WTC11 (cell line): ENCODE data around the gene GRK7. TPM values are rescaled to one million over a fixed set of nuclear protein-coding genes. Genes with fewer than 3 reads are reported as not detected.
A peak's percentile ranks its signal among the peaks of the same experiment; 100 is the strongest.

ENCODE experiments used
- ATAC-seq: fragments of 200-7000 bp; cut with Tn5 transposase; 2 replicates; pipeline ENCODE4 v1.10.0; 2021; ENCODE audit warnings: mild to moderate bottlenecking, moderate library complexity
- CTCF ChIA-PET: fragments of 300-600 bp; sonication (Branson Sonifier 250); formaldehyde crosslinking; loops from one replicate; lab custom pipeline; 2021; ENCODE audit warnings: antibody characterized with exemption; lab: Charles Lee
- POLR2A ChIA-PET: fragments of 350-600 bp; sonication (Branson Sonifier 250); formaldehyde crosslinking; loops from one replicate; lab custom pipeline; 2021; ENCODE audit warnings: antibody characterized with exemption; lab: Charles Lee
- DNase-seq: peaks from one replicate; pipeline ENCODE4 v3.0.0; 2021; ENCODE audit warnings: low spot score
- H3K27ac Mint-ChIP-seq: 2 replicates; pipeline ENCODE4 v1.8.0; 2021; ENCODE audit warnings: mixed read lengths
- H3K27me3 Mint-ChIP-seq: 2 replicates; pipeline ENCODE4 v1.8.0; 2021; ENCODE audit warnings: low read depth, mild to moderate bottlenecking, moderate library complexity, mixed read lengths
- H3K36me3 Mint-ChIP-seq: 2 replicates; pipeline ENCODE4 v1.8.0; 2021; ENCODE audit warnings: mixed read lengths
- H3K4me1 Mint-ChIP-seq: 2 replicates; pipeline ENCODE4 v1.8.0; 2022; ENCODE audit warnings: mixed read lengths
- H3K4me3 Mint-ChIP-seq: 2 replicates; pipeline ENCODE4 v1.8.0; 2021; ENCODE audit warnings: mild to moderate bottlenecking, moderate library complexity, mixed read lengths
- H3K9me3 Mint-ChIP-seq: 2 replicates; pipeline ENCODE4 v1.8.0; 2021; ENCODE audit warnings: mixed read lengths
- CREM ChIP-seq: sonication (generic); formaldehyde crosslinking; IDR thresholded peaks from 2 replicates; pipeline ENCODE4 v1.8.1; 2022; ENCODE audit warnings: mild to moderate bottlenecking, missing genetic modification reagents, moderate library complexity
- ETV6 ChIP-seq: sonication (generic); formaldehyde crosslinking; IDR thresholded peaks from 2 replicates; pipeline ENCODE4 v1.8.1; 2022; ENCODE audit warnings: mild to moderate bottlenecking, missing genetic modification reagents
- FOXK1 ChIP-seq: sonication (generic); formaldehyde crosslinking; IDR thresholded peaks from 2 replicates; pipeline ENCODE4 v1.8.0; 2022; ENCODE audit warnings: mild to moderate bottlenecking, moderate library complexity, missing genetic modification reagents
- FOXP1 ChIP-seq: sonication (generic); formaldehyde crosslinking; IDR thresholded peaks from 2 replicates; pipeline ENCODE4 v1.8.0; 2022; ENCODE audit warnings: missing genetic modification reagents, mild to moderate bottlenecking, moderate library complexity, borderline replicate concordance
- SMAD4 ChIP-seq: sonication (generic); formaldehyde crosslinking; IDR thresholded peaks from 2 replicates; pipeline ENCODE4 v1.8.0; 2022; ENCODE audit warnings: mild to moderate bottlenecking, missing genetic modification reagents
- SP1 ChIP-seq: sonication (generic); formaldehyde crosslinking; conservative IDR thresholded peaks from 2 replicates; pipeline ENCODE4 v1.8.1; 2022; ENCODE audit warnings: missing genetic modification reagents
- TP53 ChIP-seq: sonication (generic); formaldehyde crosslinking; IDR thresholded peaks from 2 replicates; pipeline ENCODE4 v1.8.1; 2023; ENCODE audit warnings: mild to moderate bottlenecking, missing genetic modification reagents
- ZNF121 ChIP-seq: sonication (generic); formaldehyde crosslinking; IDR thresholded peaks from 2 replicates; pipeline ENCODE4 v1.8.0; 2023; ENCODE audit warnings: missing genetic modification reagents
- ZNF138 ChIP-seq: sonication (generic); formaldehyde crosslinking; conservative IDR thresholded peaks from 2 replicates; pipeline ENCODE4 v1.8.1; 2022; ENCODE audit warnings: mild to moderate bottlenecking, moderate library complexity, missing genetic modification reagents
- ZNF232 ChIP-seq: sonication (generic); formaldehyde crosslinking; IDR thresholded peaks from 2 replicates; pipeline ENCODE4 v1.8.0; 2022; ENCODE audit warnings: mild to moderate bottlenecking, missing genetic modification reagents
- ZNF263 ChIP-seq: sonication (generic); formaldehyde crosslinking; IDR thresholded peaks from 2 replicates; pipeline ENCODE4 v1.8.1; 2022; ENCODE audit warnings: low read depth, mild to moderate bottlenecking, moderate library complexity, missing genetic modification reagents
- ZNF671 ChIP-seq: fragments of 250-450 bp; sonication (Bioruptor Pico); IDR thresholded peaks from 2 replicates; pipeline ENCODE4 v1.8.0; 2021; ENCODE audit warnings: mild to moderate bottlenecking
- total RNA-seq: library from RNA; stranded (reverse); gene quantifications from 3 replicates; pipeline ENCODE4 v1.2.3, GENCODE V29; 2021
- TF ChIP-seq, protein P1 (sequence below): sonication (generic); formaldehyde crosslinking; IDR thresholded peaks from 2 replicates; pipeline ENCODE4 v1.8.1; 2023; ENCODE audit warnings: mild to moderate bottlenecking, missing genetic modification reagents, borderline replicate concordance
- TF ChIP-seq, protein P2 (sequence below): sonication (generic); formaldehyde crosslinking; IDR thresholded peaks from 2 replicates; pipeline ENCODE4 v1.8.1; 2022; ENCODE audit warnings: mild to moderate bottlenecking, moderate library complexity, missing genetic modification reagents
- TF ChIP-seq, protein P3 (sequence below): sonication (generic); formaldehyde crosslinking; IDR thresholded peaks from 2 replicates; pipeline ENCODE4 v1.8.0; 2022; ENCODE audit warnings: mild to moderate bottlenecking, missing genetic modification reagents
- TF ChIP-seq, protein P4 (sequence below): sonication (generic); formaldehyde crosslinking; IDR thresholded peaks from 2 replicates; pipeline ENCODE4 v1.8.1; 2023; ENCODE audit warnings: mild to moderate bottlenecking, missing genetic modification reagents, moderate library complexity
- TF ChIP-seq, protein P5 (sequence below): sonication (generic); formaldehyde crosslinking; IDR thresholded peaks from 2 replicates; pipeline ENCODE4 v1.8.0; 2022; ENCODE audit warnings: mild to moderate bottlenecking, missing genetic modification reagents
- TF ChIP-seq, protein P6 (sequence below): sonication (generic); formaldehyde crosslinking; IDR thresholded peaks from 2 replicates; pipeline ENCODE4 v1.8.0; 2022; ENCODE audit warnings: mild to moderate bottlenecking, missing genetic modification reagents
- TF ChIP-seq, protein P7 (sequence below): sonication (generic); formaldehyde crosslinking; IDR thresholded peaks from 2 replicates; pipeline ENCODE4 v1.8.0; 2023; ENCODE audit warnings: missing genetic modification reagents, mild to moderate bottlenecking, borderline replicate concordance

GRK7 gene
- total RNA-seq, 1 experiment from 2014 or later = not detected

DNA sequence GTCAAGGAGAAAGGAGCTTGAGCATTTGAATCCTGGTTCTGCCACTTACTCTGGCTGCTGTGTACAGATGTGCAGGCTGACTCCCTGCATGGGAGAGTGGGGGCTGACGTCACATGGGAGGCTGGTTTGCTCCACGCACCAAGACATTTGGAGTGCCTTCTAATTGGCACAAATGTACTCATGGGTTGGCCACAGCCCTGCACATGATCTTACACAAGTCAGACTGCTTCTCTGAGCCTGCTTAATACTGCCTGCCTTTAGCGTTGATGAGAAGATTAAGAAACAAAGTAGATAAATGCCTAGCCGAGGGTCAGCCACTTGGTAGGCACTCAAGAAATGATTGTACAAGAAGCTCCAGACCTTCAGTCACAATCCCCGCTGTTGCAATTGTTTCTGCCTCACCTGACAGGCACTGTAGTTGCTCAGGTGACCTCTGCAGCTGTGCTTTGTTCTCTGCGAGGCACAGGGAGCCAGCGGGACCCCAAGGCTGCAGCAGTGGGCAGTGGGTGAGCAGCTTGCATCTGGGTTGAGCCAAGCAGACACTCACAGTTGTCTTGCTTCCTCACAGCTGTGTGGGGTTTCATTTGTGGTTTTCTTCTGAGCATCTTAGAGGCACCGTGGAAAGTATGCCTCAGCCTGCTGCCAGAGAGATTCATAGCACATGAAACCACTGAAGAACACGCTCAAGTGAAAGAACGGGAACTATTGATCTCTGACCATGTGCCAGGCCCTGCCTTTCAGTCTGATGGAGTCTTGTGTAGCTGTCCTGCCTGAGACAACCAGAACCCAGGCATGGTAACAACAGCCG is 33.1 kb downstream of the GRK7 start:
- Mint-ChIP-seq H3K9me3 (peaks cover 9% of the 10 kb centered on the region), H3K36me3 (peaks cover 3% of the 10 kb centered on the region), H3K27ac (peak overlapping the region; percentile 14; the same call in 1 of the 2 replicates), H3K4me1 (peaks cover 29% of the 10 kb centered on the region), H3K4me3 (no peak overlapping the region; the same call in 1 of the 2 replicates), H3K27me3 (peaks cover 33% of the 10 kb centered on the region)
- ChIA-PET CTCF (interaction anchor here (0.7 to 2.4 kb wide), 7 partner anchors 14 to 336 kb away, joined by 3 to 16 read pairs (median 5); no protein-coding TSS in a partner anchor), POLR2A (interaction anchor here (1.2 kb wide), 1 partner anchor 79 kb away, joined by 3 read pairs; no protein-coding TSS in a partner anchor)
- no peak for TF ChIP-seq SP1 (CRISPR knock-in tag)
- TF ChIP-seq, protein P1, sequence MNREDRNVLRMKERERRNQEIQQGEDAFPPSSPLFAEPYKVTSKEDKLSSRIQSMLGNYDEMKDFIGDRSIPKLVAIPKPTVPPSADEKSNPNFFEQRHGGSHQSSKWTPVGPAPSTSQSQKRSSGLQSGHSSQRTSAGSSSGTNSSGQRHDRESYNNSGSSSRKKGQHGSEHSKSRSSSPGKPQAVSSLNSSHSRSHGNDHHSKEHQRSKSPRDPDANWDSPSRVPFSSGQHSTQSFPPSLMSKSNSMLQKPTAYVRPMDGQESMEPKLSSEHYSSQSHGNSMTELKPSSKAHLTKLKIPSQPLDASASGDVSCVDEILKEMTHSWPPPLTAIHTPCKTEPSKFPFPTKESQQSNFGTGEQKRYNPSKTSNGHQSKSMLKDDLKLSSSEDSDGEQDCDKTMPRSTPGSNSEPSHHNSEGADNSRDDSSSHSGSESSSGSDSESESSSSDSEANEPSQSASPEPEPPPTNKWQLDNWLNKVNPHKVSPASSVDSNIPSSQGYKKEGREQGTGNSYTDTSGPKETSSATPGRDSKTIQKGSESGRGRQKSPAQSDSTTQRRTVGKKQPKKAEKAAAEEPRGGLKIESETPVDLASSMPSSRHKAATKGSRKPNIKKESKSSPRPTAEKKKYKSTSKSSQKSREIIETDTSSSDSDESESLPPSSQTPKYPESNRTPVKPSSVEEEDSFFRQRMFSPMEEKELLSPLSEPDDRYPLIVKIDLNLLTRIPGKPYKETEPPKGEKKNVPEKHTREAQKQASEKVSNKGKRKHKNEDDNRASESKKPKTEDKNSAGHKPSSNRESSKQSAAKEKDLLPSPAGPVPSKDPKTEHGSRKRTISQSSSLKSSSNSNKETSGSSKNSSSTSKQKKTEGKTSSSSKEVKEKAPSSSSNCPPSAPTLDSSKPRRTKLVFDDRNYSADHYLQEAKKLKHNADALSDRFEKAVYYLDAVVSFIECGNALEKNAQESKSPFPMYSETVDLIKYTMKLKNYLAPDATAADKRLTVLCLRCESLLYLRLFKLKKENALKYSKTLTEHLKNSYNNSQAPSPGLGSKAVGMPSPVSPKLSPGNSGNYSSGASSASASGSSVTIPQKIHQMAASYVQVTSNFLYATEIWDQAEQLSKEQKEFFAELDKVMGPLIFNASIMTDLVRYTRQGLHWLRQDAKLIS (CRISPR knock-in tag) = no peak
- TF ChIP-seq, protein P2, sequence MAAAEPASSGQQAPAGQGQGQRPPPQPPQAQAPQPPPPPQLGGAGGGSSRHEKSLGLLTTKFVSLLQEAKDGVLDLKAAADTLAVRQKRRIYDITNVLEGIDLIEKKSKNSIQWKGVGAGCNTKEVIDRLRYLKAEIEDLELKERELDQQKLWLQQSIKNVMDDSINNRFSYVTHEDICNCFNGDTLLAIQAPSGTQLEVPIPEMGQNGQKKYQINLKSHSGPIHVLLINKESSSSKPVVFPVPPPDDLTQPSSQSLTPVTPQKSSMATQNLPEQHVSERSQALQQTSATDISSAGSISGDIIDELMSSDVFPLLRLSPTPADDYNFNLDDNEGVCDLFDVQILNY (CRISPR knock-in tag) = no peak
- no peak for TF ChIP-seq ZNF138
- no peak for TF ChIP-seq FOXK1
- TF ChIP-seq, protein P3, sequence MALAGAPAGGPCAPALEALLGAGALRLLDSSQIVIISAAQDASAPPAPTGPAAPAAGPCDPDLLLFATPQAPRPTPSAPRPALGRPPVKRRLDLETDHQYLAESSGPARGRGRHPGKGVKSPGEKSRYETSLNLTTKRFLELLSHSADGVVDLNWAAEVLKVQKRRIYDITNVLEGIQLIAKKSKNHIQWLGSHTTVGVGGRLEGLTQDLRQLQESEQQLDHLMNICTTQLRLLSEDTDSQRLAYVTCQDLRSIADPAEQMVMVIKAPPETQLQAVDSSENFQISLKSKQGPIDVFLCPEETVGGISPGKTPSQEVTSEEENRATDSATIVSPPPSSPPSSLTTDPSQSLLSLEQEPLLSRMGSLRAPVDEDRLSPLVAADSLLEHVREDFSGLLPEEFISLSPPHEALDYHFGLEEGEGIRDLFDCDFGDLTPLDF = no peak
- TF ChIP-seq SMAD4 = no peak
- no peak for TF ChIP-seq ZNF263 (CRISPR knock-in tag)
- TF ChIP-seq, protein P4, sequence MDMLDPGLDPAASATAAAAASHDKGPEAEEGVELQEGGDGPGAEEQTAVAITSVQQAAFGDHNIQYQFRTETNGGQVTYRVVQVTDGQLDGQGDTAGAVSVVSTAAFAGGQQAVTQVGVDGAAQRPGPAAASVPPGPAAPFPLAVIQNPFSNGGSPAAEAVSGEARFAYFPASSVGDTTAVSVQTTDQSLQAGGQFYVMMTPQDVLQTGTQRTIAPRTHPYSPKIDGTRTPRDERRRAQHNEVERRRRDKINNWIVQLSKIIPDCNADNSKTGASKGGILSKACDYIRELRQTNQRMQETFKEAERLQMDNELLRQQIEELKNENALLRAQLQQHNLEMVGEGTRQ (CRISPR knock-in tag) = peak; percentile 42; the same call in 1 of the 2 replicates
- TF ChIP-seq TP53 (CRISPR knock-in tag) = no peak
- peak; percentile 91 for TF ChIP-seq ZNF121 (CRISPR knock-in tag)
- TF ChIP-seq, protein P5, sequence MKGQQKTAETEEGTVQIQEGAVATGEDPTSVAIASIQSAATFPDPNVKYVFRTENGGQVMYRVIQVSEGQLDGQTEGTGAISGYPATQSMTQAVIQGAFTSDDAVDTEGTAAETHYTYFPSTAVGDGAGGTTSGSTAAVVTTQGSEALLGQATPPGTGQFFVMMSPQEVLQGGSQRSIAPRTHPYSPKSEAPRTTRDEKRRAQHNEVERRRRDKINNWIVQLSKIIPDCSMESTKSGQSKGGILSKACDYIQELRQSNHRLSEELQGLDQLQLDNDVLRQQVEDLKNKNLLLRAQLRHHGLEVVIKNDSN (CRISPR knock-in tag) = peak; percentile 62; the same call in 1 of the 2 replicates
- ATAC-seq = no peak
- no peak for DNase-seq

DNA sequence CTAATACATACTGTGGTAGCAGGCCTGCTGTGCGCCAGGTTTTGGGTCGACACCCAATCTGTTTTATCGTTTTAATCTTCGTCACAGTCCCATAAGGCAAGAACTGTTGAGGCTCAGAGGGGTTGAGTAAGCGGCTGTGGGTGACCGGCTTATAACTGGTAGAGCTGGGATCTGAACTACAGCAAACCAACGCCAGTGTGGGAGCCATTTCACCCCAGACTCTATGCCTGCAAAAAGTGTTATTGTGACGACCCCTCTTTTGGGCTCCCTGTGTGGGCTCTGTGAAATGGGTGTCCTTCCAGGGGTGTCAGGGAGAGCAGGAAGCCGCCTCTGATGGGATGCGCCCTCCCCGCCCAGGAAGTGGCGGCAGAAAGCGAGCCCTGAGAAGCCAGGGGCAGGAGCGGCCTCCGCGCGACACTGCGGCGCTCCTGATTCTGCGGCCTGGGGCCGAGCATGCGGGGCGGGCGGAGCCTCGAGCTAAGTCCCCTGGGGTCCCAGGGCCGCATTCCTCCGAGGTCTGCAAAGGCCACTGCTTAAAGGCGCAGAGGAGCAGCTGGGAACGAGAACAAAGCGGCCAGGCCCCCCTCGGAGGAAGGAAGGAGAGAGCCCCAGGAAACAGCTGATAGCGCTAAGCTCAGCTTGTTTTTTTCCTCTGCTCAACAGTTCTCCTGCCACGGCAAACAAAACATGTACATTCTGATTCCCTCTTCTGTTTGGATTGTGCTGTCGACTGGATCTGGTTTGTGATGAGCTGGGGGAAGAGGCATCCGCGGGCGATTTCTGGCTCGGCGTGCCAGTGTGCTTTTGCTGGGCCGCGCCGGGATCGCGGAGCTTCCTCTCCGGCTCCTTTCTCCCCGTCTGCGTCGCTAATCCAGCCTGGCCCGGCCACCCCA is 33.9 kb downstream of the GRK7 start:
- peaks cover 29% of the 10 kb centered on the region for H3K4me1 Mint-ChIP-seq
- ATAC-seq = peak; percentile 89
- TF ChIP-seq, protein P6, sequence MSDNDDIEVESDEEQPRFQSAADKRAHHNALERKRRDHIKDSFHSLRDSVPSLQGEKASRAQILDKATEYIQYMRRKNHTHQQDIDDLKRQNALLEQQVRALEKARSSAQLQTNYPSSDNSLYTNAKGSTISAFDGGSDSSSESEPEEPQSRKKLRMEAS (CRISPR knock-in tag) = peak; percentile 91
- TF ChIP-seq FOXK1 (peak; percentile 55; the same call in 1 of the 2 replicates), ZNF232 (CRISPR knock-in tag) (peak; percentile 50; the same call in 1 of the 2 replicates), ZNF671 (CRISPR knock-in tag) (no peak), CREM (CRISPR knock-in tag) (peak; percentile 23; the same call in 1 of the 2 replicates), FOXP1 (CRISPR knock-in tag) (peak; percentile 86), ETV6 (peak; percentile 61; the same call in 1 of the 2 replicates)
- TF ChIP-seq, protein P7, sequence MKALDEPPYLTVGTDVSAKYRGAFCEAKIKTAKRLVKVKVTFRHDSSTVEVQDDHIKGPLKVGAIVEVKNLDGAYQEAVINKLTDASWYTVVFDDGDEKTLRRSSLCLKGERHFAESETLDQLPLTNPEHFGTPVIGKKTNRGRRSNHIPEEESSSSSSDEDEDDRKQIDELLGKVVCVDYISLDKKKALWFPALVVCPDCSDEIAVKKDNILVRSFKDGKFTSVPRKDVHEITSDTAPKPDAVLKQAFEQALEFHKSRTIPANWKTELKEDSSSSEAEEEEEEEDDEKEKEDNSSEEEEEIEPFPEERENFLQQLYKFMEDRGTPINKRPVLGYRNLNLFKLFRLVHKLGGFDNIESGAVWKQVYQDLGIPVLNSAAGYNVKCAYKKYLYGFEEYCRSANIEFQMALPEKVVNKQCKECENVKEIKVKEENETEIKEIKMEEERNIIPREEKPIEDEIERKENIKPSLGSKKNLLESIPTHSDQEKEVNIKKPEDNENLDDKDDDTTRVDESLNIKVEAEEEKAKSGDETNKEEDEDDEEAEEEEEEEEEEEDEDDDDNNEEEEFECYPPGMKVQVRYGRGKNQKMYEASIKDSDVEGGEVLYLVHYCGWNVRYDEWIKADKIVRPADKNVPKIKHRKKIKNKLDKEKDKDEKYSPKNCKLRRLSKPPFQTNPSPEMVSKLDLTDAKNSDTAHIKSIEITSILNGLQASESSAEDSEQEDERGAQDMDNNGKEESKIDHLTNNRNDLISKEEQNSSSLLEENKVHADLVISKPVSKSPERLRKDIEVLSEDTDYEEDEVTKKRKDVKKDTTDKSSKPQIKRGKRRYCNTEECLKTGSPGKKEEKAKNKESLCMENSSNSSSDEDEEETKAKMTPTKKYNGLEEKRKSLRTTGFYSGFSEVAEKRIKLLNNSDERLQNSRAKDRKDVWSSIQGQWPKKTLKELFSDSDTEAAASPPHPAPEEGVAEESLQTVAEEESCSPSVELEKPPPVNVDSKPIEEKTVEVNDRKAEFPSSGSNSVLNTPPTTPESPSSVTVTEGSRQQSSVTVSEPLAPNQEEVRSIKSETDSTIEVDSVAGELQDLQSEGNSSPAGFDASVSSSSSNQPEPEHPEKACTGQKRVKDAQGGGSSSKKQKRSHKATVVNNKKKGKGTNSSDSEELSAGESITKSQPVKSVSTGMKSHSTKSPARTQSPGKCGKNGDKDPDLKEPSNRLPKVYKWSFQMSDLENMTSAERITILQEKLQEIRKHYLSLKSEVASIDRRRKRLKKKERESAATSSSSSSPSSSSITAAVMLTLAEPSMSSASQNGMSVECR (CRISPR knock-in tag) = no peak

More for the DNA sequence above, 33.9 kb downstream of the GRK7 start:
- DNase-seq = peak; percentile 87
- peaks cover 33% of the 10 kb centered on the region for H3K27me3 Mint-ChIP-seq
- peak overlapping the region; percentile 72 for H3K4me3 Mint-ChIP-seq
- ChIA-PET POLR2A (interaction anchor here (0.6 to 1.4 kb wide), 5 partner anchors 37 to 116 kb away, joined by 3 to 7 read pairs (median 3); partner anchors contain the start of gene ATP1B3), CTCF (interaction anchor here (1.0 to 2.4 kb wide), 9 partner anchors 15 to 337 kb away, joined by 3 to 16 read pairs (median 5); no protein-coding TSS in a partner anchor)
- H3K9me3 Mint-ChIP-seq = peaks cover 9% of the 10 kb centered on the region
- H3K27ac Mint-ChIP-seq = peak overlapping the region; percentile 90; the same call in 1 of the 2 replicates
- H3K36me3 Mint-ChIP-seq = peaks cover 3% of the 10 kb centered on the region
